Measurements from ENCODE around the gene DPH6. TPM values are rescaled to one million over a fixed set of nuclear protein-coding genes. Genes with fewer than 3 reads are reported as not detected.

The DPH6 gene
- total RNA-seq, 1 donor from 2014 or later: 20.6 TPM

- DNase-seq (ENCODE audit: low spot score in 2 of 2, unreplicated experiment in 2 of 2): no peak
- Mint-ChIP-seq H3K36me3 (peaks cover 56% of the 10 kb centered on the region), H3K27me3 (ENCODE audit: low read depth) (no peaks in the 10 kb centered on the region), H3K4me3 (no peak overlapping the region), H3K27ac (no peak overlapping the region), H3K9me3 (peaks cover 46% of the 10 kb centered on the region), H3K4me1 (peaks cover 13% of the 10 kb centered on the region)
- TF ChIP-seq CTCF (IDR thresholded peaks at IDR 0.05; ENCODE audit: unreplicated experiment): no peak
Measured at GRCh38 chr15:35484231-35484945, 61.6 kb downstream of the DPH6 start.

- peak overlapping the region; percentile 83 for H3K27ac Mint-ChIP-seq
- TF ChIP-seq CTCF (IDR thresholded peaks at IDR 0.05; ENCODE audit: unreplicated experiment): no peak
Measured at GRCh38 chr15:35481992-35482391, 64.0 kb downstream of the DPH6 start.

GRCh38 chr15:35481064-35481463, 64.9 kb downstream of the DPH6 start:
- Mint-ChIP-seq H3K4me3 (no peak overlapping the region), H3K4me1 (peaks cover 36% of the 10 kb centered on the region), H3K9me3 (peaks cover 20% of the 10 kb centered on the region), H3K27me3 (ENCODE audit: low read depth) (no peaks in the 10 kb centered on the region), H3K36me3 (peaks cover 26% of the 10 kb centered on the region), H3K27ac (no peak overlapping the region)
- no peak for TF ChIP-seq CTCF (IDR thresholded peaks at IDR 0.05; ENCODE audit: unreplicated experiment)
- no peak for DNase-seq (ENCODE audit: low spot score in 2 of 2, unreplicated experiment in 2 of 2)

More at GRCh38 chr15:35481992-35482391, 64.0 kb downstream of the DPH6 start:
- no peaks in the 10 kb centered on the region for H3K27me3 Mint-ChIP-seq (ENCODE audit: low read depth)
- no peak for DNase-seq (ENCODE audit: low spot score in 2 of 2, unreplicated experiment in 2 of 2)
- H3K4me3 Mint-ChIP-seq: no peak overlapping the region
- H3K4me1 Mint-ChIP-seq: peaks cover 34% of the 10 kb centered on the region
- peaks cover 35% of the 10 kb centered on the region for H3K36me3 Mint-ChIP-seq
- H3K9me3 Mint-ChIP-seq: peaks cover 27% of the 10 kb centered on the region

GRCh38 chr15:35479423-35479822, 66.5 kb downstream of the DPH6 start:
- Mint-ChIP-seq H3K27ac (peak overlapping the region; percentile 72), H3K9me3 (peaks cover 8% of the 10 kb centered on the region), H3K27me3 (ENCODE audit: low read depth) (no peaks in the 10 kb centered on the region), H3K36me3 (peaks cover 12% of the 10 kb centered on the region), H3K4me3 (no peak overlapping the region), H3K4me1 (peaks cover 36% of the 10 kb centered on the region)
- DNase-seq (ENCODE audit: low spot score in 2 of 2, unreplicated experiment in 2 of 2): no peak
- no peak for TF ChIP-seq CTCF (IDR thresholded peaks at IDR 0.05; ENCODE audit: unreplicated experiment)

DNA sequence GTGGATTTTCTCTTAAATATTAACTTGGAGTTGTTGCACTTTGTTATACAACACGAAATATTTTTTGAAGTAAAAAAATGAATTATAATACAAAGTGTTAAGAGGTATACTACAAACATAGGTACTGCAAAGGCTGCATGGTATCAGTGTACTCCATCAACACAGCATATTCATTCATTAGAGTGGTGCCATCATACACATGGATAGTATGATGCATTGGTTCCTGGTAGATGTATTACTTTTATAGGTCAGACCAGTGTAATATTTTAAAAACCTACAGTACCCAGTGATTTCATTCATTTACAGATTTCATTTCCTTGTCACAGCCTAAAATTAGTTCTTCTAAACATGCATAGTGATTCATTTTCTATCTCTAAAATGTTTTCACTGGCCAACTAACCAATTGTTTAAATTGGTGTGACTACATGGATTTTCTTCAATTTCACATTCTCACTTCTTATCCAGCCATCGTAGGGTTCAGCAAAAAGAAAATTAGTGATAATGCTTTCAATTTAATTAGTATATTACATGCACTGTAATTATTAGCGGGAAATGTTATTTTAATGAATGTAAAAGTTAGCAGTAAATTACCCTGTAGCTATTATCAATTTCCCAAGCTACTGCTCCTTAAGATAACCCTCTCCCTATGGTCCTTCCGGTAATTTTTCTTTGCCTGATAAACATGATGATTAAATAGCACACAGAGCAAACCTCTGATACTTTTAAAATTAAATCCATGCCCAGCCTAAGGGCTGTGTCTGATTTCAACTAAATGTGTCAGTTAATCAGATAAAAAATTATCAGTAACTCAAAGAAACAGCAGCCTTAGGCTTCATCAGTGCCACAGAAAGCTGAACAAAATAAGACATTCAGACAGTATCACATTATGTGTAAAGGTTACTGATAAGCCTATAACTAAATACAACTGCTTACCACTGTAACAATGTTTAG, 68.4 kb downstream of the DPH6 start:
- Mint-ChIP-seq H3K9me3 (no peaks in the 10 kb centered on the region), H3K27ac (peak overlapping the region; percentile 39), H3K4me1 (peaks cover 36% of the 10 kb centered on the region), H3K4me3 (no peak overlapping the region), H3K36me3 (peaks cover 3% of the 10 kb centered on the region), H3K27me3 (ENCODE audit: low read depth) (no peaks in the 10 kb centered on the region)
- no peak for DNase-seq (ENCODE audit: low spot score in 2 of 2, unreplicated experiment in 2 of 2)
- no peak for TF ChIP-seq CTCF (IDR thresholded peaks at IDR 0.05; ENCODE audit: unreplicated experiment)

All from mesothelial cell of epicardium (in vitro differentiated cells).